Tibial nerve (tissue), 4 donors: ENCODE measurements around the gene COL4A1.
A peak's percentile ranks its signal among the peaks of the same experiment; 100 is the strongest.

Source experiments
- EP300 ChIP-seq, 2 donors: sonication (generic); formaldehyde crosslinking; IDR thresholded peaks; one replicate each; pipeline ENCODE4 v1.6.1; 2017; ENCODE audit warnings: antibody characterized with exemption in 2 of 2, mild to moderate bottlenecking in 1 of 2
- POLR2A ChIP-seq, 2 donors: fragments of 450-650 bp; IDR thresholded peaks; one replicate each; pipeline ENCODE4 v1.6.1; 2017; ENCODE audit warnings: antibody characterized with exemption in 2 of 2, mild to moderate bottlenecking in 2 of 2, moderate library complexity in 2 of 2
- TF ChIP-seq, protein P1 (sequence below), 5 experiments: fragments of 200-600 bp in 3 of 5; fragments of 450-650 bp in 2 of 5; sonication (generic) in 3 of 5; IDR thresholded peaks; one replicate each; pipeline ENCODE4 v1.5.1; 2016 to 2019; ENCODE audit warnings: antibody characterized with exemption in 5 of 5, mild to moderate bottlenecking in 3 of 5, moderate library complexity in 2 of 5

DNA sequence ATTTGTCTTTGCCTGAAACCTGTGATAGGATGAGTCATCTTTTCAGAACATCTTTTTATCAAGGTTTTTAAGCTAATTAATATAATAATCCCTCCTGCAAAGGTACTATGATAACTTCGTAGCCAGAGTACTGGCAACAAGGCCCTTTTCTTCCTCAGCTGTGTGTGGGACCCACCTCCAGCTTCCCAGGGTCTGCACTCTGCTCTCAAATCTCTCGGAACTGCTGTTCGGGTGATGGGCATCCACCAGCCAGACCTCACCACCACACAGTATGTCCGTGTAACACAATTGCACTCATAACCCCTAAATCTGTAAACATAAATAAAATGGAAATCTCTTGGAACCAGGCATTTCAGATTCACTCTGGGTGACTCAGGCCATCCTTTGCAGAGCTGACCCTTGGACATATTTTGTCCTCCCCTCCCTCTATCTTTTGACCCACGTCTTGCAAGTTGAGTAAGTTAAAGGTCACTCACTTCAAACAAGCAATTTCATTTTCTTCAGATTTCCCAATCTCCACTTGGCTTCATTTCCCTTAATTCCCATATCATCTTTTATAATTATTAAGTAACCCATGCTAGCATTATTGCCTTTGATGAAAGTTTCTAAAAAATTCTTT, 29.5 kb downstream of the COL4A1 start:
- TF ChIP-seq, protein P1, sequence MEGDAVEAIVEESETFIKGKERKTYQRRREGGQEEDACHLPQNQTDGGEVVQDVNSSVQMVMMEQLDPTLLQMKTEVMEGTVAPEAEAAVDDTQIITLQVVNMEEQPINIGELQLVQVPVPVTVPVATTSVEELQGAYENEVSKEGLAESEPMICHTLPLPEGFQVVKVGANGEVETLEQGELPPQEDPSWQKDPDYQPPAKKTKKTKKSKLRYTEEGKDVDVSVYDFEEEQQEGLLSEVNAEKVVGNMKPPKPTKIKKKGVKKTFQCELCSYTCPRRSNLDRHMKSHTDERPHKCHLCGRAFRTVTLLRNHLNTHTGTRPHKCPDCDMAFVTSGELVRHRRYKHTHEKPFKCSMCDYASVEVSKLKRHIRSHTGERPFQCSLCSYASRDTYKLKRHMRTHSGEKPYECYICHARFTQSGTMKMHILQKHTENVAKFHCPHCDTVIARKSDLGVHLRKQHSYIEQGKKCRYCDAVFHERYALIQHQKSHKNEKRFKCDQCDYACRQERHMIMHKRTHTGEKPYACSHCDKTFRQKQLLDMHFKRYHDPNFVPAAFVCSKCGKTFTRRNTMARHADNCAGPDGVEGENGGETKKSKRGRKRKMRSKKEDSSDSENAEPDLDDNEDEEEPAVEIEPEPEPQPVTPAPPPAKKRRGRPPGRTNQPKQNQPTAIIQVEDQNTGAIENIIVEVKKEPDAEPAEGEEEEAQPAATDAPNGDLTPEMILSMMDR (IDR thresholded peaks at IDR 0.05): no peak
- TF ChIP-seq POLR2A (IDR thresholded peaks at IDR 0.05): no peak
- peak in 1 of 2 donors; percentile 47 for TF ChIP-seq EP300 (IDR thresholded peaks at IDR 0.05)
